ENCODE measurements around the gene TRIM27.

TRIM27 gene

GRCh38 chr6:28906669-28907068, 17.1 kb downstream of the TRIM27 start:
- H3K36me3 ChIP-seq (ENCODE audit: control insufficient read depth, insufficient read depth, low read length) = peaks cover 10% of the 10 kb centered on the region
- H3K4me3 ChIP-seq (ENCODE audit: low read length) = no peak overlapping the region
- no peaks in the 10 kb centered on the region for H3K27me3 ChIP-seq (ENCODE audit: control insufficient read depth, insufficient read depth, low read length)
- no peaks in the 10 kb centered on the region for H3K9me3 ChIP-seq (ENCODE audit: control insufficient read depth, low read length)
- H3K9ac ChIP-seq (ENCODE audit: low read length) = no peak overlapping the region
- no peaks in the 10 kb centered on the region for H3K4me1 ChIP-seq (ENCODE audit: control insufficient read depth, insufficient read depth, low read length)

DNA sequence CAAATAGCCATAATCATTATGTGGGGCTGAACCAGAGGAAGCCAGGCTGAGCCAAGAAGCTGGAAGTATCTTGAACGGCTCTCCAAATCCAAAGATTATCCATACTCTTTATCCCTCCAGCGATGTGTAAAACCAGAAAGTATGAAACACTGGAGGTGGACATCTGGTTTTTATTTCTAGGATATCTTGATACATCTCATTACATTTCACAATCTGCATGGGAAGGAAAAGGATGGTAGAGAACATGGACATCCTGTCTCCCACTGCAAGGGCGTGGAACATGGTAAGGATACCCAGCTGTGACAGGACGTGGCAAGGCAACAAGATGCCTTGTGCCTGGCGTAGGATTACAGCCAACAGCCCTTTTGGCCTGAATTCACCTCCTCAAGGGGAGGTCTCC, 20.1 kb downstream of the TRIM27 start:
- Histone ChIP-seq H3K9me3 (ENCODE audit: control insufficient read depth, low read length) (no peaks in the 10 kb centered on the region), H3K27me3 (ENCODE audit: control insufficient read depth, insufficient read depth, low read length) (no peaks in the 10 kb centered on the region), H3K4me1 (ENCODE audit: control insufficient read depth, insufficient read depth, low read length) (no peaks in the 10 kb centered on the region), H3K36me3 (ENCODE audit: control insufficient read depth, insufficient read depth, low read length) (peaks cover 10% of the 10 kb centered on the region), H3K9ac (ENCODE audit: low read length) (no peak overlapping the region), H3K4me3 (ENCODE audit: low read length) (no peak overlapping the region)

DNA sequence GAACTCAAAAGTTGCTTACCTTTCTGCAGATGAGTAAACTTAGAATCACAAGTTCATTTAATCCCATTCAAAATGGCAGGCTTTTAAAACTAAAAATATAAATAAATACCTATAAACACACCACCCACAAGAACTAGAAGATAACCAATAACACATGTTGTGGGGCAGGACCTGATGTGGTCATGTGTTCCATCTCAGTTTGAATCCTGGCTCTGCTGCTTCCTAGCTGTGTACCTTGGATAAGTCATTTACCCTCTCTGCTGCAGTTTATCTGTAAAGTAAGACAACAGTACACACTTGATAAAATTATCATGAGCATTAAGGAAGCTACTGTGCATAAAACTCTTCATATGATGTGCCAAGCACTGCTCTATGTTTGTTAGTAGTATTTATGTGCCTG, 22.0 kb downstream of the TRIM27 start:
- no peak overlapping the region for H3K9ac ChIP-seq (ENCODE audit: low read length)
- peaks cover 10% of the 10 kb centered on the region for H3K36me3 ChIP-seq (ENCODE audit: control insufficient read depth, insufficient read depth, low read length)
- no peaks in the 10 kb centered on the region for H3K4me1 ChIP-seq (ENCODE audit: control insufficient read depth, insufficient read depth, low read length)
- no peak overlapping the region for H3K4me3 ChIP-seq (ENCODE audit: low read length)
- H3K27me3 ChIP-seq (ENCODE audit: control insufficient read depth, insufficient read depth, low read length) = no peaks in the 10 kb centered on the region
- H3K9me3 ChIP-seq (ENCODE audit: control insufficient read depth, low read length) = no peaks in the 10 kb centered on the region

- Histone ChIP-seq H3K36me3 (ENCODE audit: control insufficient read depth, insufficient read depth, low read length) (peaks cover 10% of the 10 kb centered on the region), H3K27me3 (ENCODE audit: control insufficient read depth, insufficient read depth, low read length) (no peaks in the 10 kb centered on the region)
These were observed 23.1 kb downstream of the TRIM27 start for GRCh38 chr6:28900577-28901256.

GRCh38 chr6:28898710-28898965, 25.1 kb downstream of the TRIM27 start:
- H3K9ac ChIP-seq (ENCODE audit: low read length) = no peak overlapping the region

More at GRCh38 chr6:28900577-28901256, 23.1 kb downstream of the TRIM27 start:
- Histone ChIP-seq H3K4me3 (ENCODE audit: low read length) (no peak overlapping the region), H3K4me1 (ENCODE audit: control insufficient read depth, insufficient read depth, low read length) (no peaks in the 10 kb centered on the region), H3K9ac (ENCODE audit: low read length) (no peak overlapping the region), H3K9me3 (ENCODE audit: control insufficient read depth, low read length) (no peaks in the 10 kb centered on the region)

GRCh38 chr6:28897369-28897745, 26.4 kb downstream of the TRIM27 start:
- Histone ChIP-seq H3K4me1 (ENCODE audit: control insufficient read depth, insufficient read depth, low read length) (no peaks in the 10 kb centered on the region), H3K4me3 (ENCODE audit: low read length) (peak overlapping the region; percentile 94), H3K27me3 (ENCODE audit: control insufficient read depth, insufficient read depth, low read length) (no peaks in the 10 kb centered on the region), H3K9ac (ENCODE audit: low read length) (peak overlapping the region; percentile 99), H3K36me3 (ENCODE audit: control insufficient read depth, insufficient read depth, low read length) (no peaks in the 10 kb centered on the region), H3K9me3 (ENCODE audit: control insufficient read depth, low read length) (no peaks in the 10 kb centered on the region)

More at GRCh38 chr6:28898710-28898965, 25.1 kb downstream of the TRIM27 start:
- H3K27me3 ChIP-seq (ENCODE audit: control insufficient read depth, insufficient read depth, low read length) = no peaks in the 10 kb centered on the region
- H3K36me3 ChIP-seq (ENCODE audit: control insufficient read depth, insufficient read depth, low read length) = peaks cover 10% of the 10 kb centered on the region
- no peak overlapping the region for H3K4me3 ChIP-seq (ENCODE audit: low read length)
- H3K9me3 ChIP-seq (ENCODE audit: control insufficient read depth, low read length) = no peaks in the 10 kb centered on the region
- H3K4me1 ChIP-seq (ENCODE audit: control insufficient read depth, insufficient read depth, low read length) = no peaks in the 10 kb centered on the region

GRCh38 chr6:28896505-28897368, 27.0 kb downstream of the TRIM27 start:
- Histone ChIP-seq H3K4me1 (ENCODE audit: control insufficient read depth, insufficient read depth, low read length) (no peaks in the 10 kb centered on the region), H3K36me3 (ENCODE audit: control insufficient read depth, insufficient read depth, low read length) (no peaks in the 10 kb centered on the region), H3K9ac (ENCODE audit: low read length) (peak overlapping the region; percentile 99), H3K27me3 (ENCODE audit: control insufficient read depth, insufficient read depth, low read length) (no peaks in the 10 kb centered on the region), H3K9me3 (ENCODE audit: control insufficient read depth, low read length) (no peaks in the 10 kb centered on the region), H3K4me3 (ENCODE audit: low read length) (peak overlapping the region; percentile 94)

- Histone ChIP-seq H3K4me3 (ENCODE audit: low read length) (peak overlapping the region; percentile 94), H3K36me3 (ENCODE audit: control insufficient read depth, insufficient read depth, low read length) (no peaks in the 10 kb centered on the region), H3K9me3 (ENCODE audit: control insufficient read depth, low read length) (no peaks in the 10 kb centered on the region), H3K27me3 (ENCODE audit: control insufficient read depth, insufficient read depth, low read length) (no peaks in the 10 kb centered on the region), H3K9ac (ENCODE audit: low read length) (peak overlapping the region; percentile 99), H3K4me1 (ENCODE audit: control insufficient read depth, insufficient read depth, low read length) (no peaks in the 10 kb centered on the region)
These were observed 28.5 kb downstream of the TRIM27 start for GRCh38 chr6:28895131-28895812.

DNA sequence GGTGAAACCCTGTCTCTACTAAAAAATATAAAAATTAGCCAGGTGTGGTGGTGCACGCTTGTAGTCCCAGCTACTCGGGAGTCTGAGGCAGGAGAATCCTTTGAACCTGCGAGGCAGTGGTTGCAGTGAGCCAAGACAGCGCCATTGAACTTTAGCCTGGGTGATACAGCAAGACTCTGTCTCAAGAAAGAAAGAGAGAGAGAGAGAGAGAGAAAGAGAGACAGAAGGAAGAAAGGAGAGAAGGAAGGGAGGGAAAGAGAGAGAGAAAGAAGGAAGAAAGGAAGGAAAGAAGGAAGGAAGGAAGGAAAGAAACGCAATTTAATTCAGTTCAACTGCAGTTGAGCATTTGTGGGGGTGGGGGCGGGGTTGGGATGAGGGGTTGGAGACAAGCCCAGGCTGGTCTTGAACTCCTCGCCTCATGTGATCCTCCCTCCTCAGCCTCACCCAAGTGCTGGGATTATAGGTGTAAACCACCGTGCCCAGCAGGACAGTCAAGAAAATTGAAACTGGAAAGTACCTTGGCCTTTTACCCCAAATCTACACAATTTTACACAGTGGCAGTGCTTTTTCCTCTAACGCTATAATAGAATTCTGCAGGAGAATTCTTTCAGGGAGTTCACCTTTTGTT, 30.5 kb downstream of the TRIM27 start:
- no peak overlapping the region for H3K4me3 ChIP-seq (ENCODE audit: low read length)
- no peaks in the 10 kb centered on the region for H3K9me3 ChIP-seq (ENCODE audit: control insufficient read depth, low read length)
- H3K36me3 ChIP-seq (ENCODE audit: control insufficient read depth, insufficient read depth, low read length) = no peaks in the 10 kb centered on the region
- no peaks in the 10 kb centered on the region for H3K4me1 ChIP-seq (ENCODE audit: control insufficient read depth, insufficient read depth, low read length)
- no peaks in the 10 kb centered on the region for H3K27me3 ChIP-seq (ENCODE audit: control insufficient read depth, insufficient read depth, low read length)
- no peak overlapping the region for H3K9ac ChIP-seq (ENCODE audit: low read length)

DNA sequence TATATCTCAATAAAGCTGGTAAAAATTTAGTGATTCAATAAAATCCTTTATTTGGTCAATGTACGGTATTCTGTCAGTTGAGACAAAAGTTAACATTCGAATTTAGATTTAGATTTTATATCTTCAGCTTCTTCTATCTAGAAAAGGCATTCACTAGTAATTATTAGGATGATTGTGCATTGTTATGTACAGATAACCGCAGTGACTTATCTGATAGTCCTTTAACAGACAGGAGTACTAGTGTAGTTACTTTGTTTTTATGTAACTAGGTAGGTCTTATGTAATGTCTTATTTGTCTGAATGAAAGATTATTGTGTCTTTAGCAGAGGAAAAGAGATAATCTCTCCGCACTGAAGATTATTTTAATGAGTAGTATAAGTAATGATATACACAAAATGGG, 31.3 kb downstream of the TRIM27 start:
- no peak overlapping the region for H3K4me3 ChIP-seq (ENCODE audit: low read length)
- no peak overlapping the region for H3K9ac ChIP-seq (ENCODE audit: low read length)
- H3K36me3 ChIP-seq (ENCODE audit: control insufficient read depth, insufficient read depth, low read length) = no peaks in the 10 kb centered on the region
- H3K4me1 ChIP-seq (ENCODE audit: control insufficient read depth, insufficient read depth, low read length) = no peaks in the 10 kb centered on the region
- H3K9me3 ChIP-seq (ENCODE audit: control insufficient read depth, low read length) = no peaks in the 10 kb centered on the region
- no peaks in the 10 kb centered on the region for H3K27me3 ChIP-seq (ENCODE audit: control insufficient read depth, insufficient read depth, low read length)

DNA sequence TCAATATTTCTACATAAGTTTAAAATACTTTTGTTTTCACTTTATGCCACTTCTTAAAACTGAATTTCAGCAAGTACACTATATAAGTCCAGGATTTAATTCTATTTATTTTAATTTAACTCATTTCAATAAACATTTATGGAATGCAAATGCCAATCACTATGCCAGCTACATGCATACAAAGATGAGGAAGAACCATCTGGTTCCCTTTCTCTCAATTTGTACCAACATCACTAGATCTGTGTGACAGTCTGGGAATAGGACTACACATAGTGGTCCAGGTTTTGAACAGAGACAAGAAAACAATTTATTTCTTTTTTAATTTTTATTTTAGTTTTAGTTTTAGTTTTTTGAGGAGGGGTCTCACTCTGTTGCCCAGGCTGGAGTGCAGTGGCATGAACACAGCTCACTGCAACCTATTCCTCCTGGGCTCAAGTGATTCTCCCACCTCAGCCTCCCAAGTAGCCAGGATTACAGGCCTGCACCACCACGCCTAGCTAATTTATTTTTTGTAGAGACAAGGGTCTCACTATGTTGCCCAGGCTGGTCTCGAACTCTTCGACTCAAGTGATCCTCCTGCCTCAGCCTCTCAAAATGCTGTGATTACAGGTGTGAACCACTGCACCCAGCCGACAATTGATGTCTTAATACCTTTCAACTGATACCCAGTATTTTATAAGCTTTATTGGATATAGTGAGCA, 35.8 kb downstream of the TRIM27 start:
- H3K4me1 ChIP-seq (ENCODE audit: control insufficient read depth, insufficient read depth, low read length) = no peaks in the 10 kb centered on the region
- H3K9ac ChIP-seq (ENCODE audit: low read length) = no peak overlapping the region
- H3K27me3 ChIP-seq (ENCODE audit: control insufficient read depth, insufficient read depth, low read length) = peaks cover 4% of the 10 kb centered on the region
- no peaks in the 10 kb centered on the region for H3K9me3 ChIP-seq (ENCODE audit: control insufficient read depth, low read length)
- H3K36me3 ChIP-seq (ENCODE audit: control insufficient read depth, insufficient read depth, low read length) = no peaks in the 10 kb centered on the region
- no peak overlapping the region for H3K4me3 ChIP-seq (ENCODE audit: low read length)
